Right renal pelvis (tissue), 4 donors: ENCODE data around the gene CYS1. TPM values are rescaled to one million over a fixed set of nuclear protein-coding genes. Genes with fewer than 3 reads are reported as not detected.
"Not testable (repeated sequence)": the region's sequence is repeated elsewhere in the genome, so short reads cannot be mapped to it uniquely, and the experiment has no call there.

Experiments used
- DNase-seq, 4 donors: peaks; one replicate each; pipeline ENCODE4 v3.0.0-alpha.2; 2013; ENCODE audit warnings: low read depth in 4 of 4, low spot score in 3 of 4, missing footprints in 1 of 4
- polyA plus RNA-seq, 4 donors: library from polyadenylated mRNA; unstranded; fragments of 120-200 nt; gene quantifications; one replicate each; pipeline ENCODE4 v1.2.1, GENCODE V29; 2013; ENCODE audit not compliant: insufficient read length in 4 of 4

The CYS1 gene
- polyA plus RNA-seq, 4 donors, result 94.3 to 133 (median 103) TPM

- DNase-seq, result no peak
Measured at GRCh38 chr2:10033251-10034006, 46.8 kb downstream of the CYS1 start.

GRCh38 chr2:10032746-10033105 lies 47.5 kb downstream of the CYS1 start:
- no peak for DNase-seq

GRCh38 chr2:10031886-10032745 lies 48.1 kb downstream of the CYS1 start:
- DNase-seq, result no peak

- not testable (repeated sequence) for DNase-seq
Measured at GRCh38 chr2:10030798-10031197, 49.4 kb downstream of the CYS1 start.

- DNase-seq, result no peak
Measured at GRCh38 chr2:10030311-10030736, 49.9 kb downstream of the CYS1 start.

- no peak for DNase-seq
Measured at GRCh38 chr2:10029875-10030223, 50.4 kb downstream of the CYS1 start.

GRCh38 chr2:10028988-10029874 lies 51.0 kb downstream of the CYS1 start:
- DNase-seq, result no peak

GRCh38 chr2:10028407-10028987 lies 51.7 kb downstream of the CYS1 start:
- DNase-seq, result no peak

GRCh38 chr2:10027660-10028330 lies 52.4 kb downstream of the CYS1 start:
- DNase-seq, result no peak

- no peak for DNase-seq
Measured at GRCh38 chr2:10026940-10027569, 53.2 kb downstream of the CYS1 start.

GRCh38 chr2:10022966-10023662 lies 57.1 kb downstream of the CYS1 start:
- no peak for DNase-seq

GRCh38 chr2:10022445-10022844 lies 57.8 kb downstream of the CYS1 start:
- DNase-seq, result no peak

- DNase-seq, result no peak
Measured at GRCh38 chr2:10022041-10022421, 58.2 kb downstream of the CYS1 start.

GRCh38 chr2:10019602-10020400 lies 60.4 kb downstream of the CYS1 start:
- no peak for DNase-seq

GRCh38 chr2:10019174-10019573 lies 61.0 kb downstream of the CYS1 start:
- no peak for DNase-seq

GRCh38 chr2:10017313-10017941 lies 62.8 kb downstream of the CYS1 start:
- DNase-seq, result no peak

- no peak for DNase-seq
Measured at GRCh38 chr2:10016802-10017258, 63.4 kb downstream of the CYS1 start.
